Measurements from ENCODE around the gene NFATC2IP. TPM values are rescaled to one million over a fixed set of nuclear protein-coding genes. Genes with fewer than 3 reads are reported as not detected.

Gene NFATC2IP
- total and polyA plus RNA-seq, 2 experiments from 2014 or later = 11.4 to 16.8 TPM

DNA sequence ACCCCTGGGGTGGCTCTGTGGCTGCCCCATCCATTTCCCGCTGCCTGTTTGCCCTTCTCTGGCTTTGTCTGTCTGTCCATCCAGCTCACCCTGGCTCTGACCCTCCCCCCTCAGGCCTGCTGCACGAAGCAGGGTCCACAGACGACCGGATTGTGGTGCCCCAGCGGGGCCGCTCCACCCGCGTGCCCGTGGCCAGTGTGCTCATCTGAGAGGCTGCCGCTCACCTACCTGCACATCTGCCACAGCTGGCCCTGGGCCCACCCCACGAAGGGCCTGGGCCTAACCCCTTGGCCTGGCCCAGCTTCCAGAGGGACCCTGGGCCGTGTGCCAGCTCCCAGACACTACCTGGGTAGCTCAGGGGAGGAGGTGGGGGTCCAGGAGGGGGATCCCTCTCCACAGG is 33.4 kb downstream of the NFATC2IP start:
- WGBS, 2 experiments (ENCODE audit: low coverage in 1 of 2, low lambda C conversion rate in 2 of 2, missing lambda C conversion rate in 2 of 2) = 86 to 87% methylated on average over 10 to 12 of the region's 12 CpGs
- no peaks in the 10 kb centered on the region for H3K9me3 ChIP-seq (ENCODE audit: low read depth)
- no peak for TF ChIP-seq EZH2phosphoT487 (IDR thresholded peaks at IDR 0.05; ENCODE audit: insufficient read depth, low read depth)
- TF ChIP-seq EZH2 (IDR thresholded peaks at IDR 0.05; ENCODE audit: insufficient read depth, poor library complexity, severe bottlenecking) = no peak
- H3K27ac ChIP-seq = no peak overlapping the region
- no peak overlapping the region for H2AFZ ChIP-seq
- H4K20me1 ChIP-seq (ENCODE audit: insufficient read depth) = no peaks in the 10 kb centered on the region
- no peaks in the 10 kb centered on the region for H3K9me2 ChIP-seq (ENCODE audit: insufficient read depth)
- no peaks in the 10 kb centered on the region for H3F3A ChIP-seq (ENCODE audit: insufficient read depth)
- no peak overlapping the region for H3K4me3 ChIP-seq
- in situ Hi-C loops (cut with MboI) = no loop called here
- H3K4me1 ChIP-seq (ENCODE audit: insufficient read depth) = no peaks in the 10 kb centered on the region
- H3K4me2 ChIP-seq (ENCODE audit: unreplicated experiment) = no peak overlapping the region
- no peaks in the 10 kb centered on the region for H3K27me3 ChIP-seq (replicated peaks; ENCODE audit: insufficient read depth)
- no peak overlapping the region for H3K9ac ChIP-seq
- peaks cover 18% of the 10 kb centered on the region for H3K36me3 ChIP-seq (ENCODE audit: low read depth)
- DNase-seq = no peak
- H3K79me2 ChIP-seq (ENCODE audit: insufficient read depth) = no peaks in the 10 kb centered on the region

DNA sequence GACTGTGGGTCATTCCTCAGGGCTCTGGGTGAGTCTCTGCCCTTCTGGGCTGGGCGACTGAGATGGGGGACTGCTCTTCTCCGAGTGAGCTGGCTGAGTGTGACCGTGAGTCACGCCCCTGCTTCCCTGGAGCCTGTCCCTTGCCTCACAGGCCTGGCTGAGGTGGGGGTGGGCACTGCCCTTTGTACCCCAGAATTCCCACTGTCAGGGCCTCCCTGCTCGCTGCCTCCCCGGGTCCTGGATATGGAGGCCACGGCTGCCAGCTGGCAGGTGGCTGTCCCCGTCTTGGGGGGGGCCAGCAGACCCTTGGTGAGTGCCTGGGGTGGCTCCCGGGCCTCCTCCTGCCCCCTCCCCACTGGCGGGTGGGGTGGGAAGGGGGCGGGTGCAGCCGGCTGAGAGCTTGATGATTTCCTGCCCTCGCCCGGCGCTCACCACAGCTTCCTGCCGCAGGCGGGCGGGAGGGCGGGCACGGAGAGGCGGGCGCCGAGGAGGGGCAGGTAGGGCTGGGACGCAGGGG is 33.9 kb downstream of the NFATC2IP start, which contains the start of gene LAT:
Gene LAT, plus strand, starts transcription at position 434 of the 517 bp plus-strand sequence. CDS start 366 bp downstream, outside the sequence.
- TF ChIP-seq EZH2 (IDR thresholded peaks at IDR 0.05; ENCODE audit: insufficient read depth, poor library complexity, severe bottlenecking) (no peak), EZH2phosphoT487 (IDR thresholded peaks at IDR 0.05; ENCODE audit: insufficient read depth, low read depth) (no peak)
- Histone ChIP-seq H3K9me3 (ENCODE audit: low read depth) (no peaks in the 10 kb centered on the region), H3K27ac (no peak within 1 kb of the TSS), H3K4me3 (no peak within 1 kb of the TSS), H3K9me2 (ENCODE audit: insufficient read depth) (no peaks in the 10 kb centered on the region), H3K4me2 (ENCODE audit: unreplicated experiment) (no peak within 1 kb of the TSS), H2AFZ (no peak within 1 kb of the TSS), H3K36me3 (ENCODE audit: low read depth) (peaks cover 18% of the 10 kb centered on the region), H4K20me1 (ENCODE audit: insufficient read depth) (no peaks in the 10 kb centered on the region), H3K9ac (no peak within 1 kb of the TSS), H3F3A (ENCODE audit: insufficient read depth) (no peaks in the 10 kb centered on the region), H3K27me3 (replicated peaks; ENCODE audit: insufficient read depth) (no peaks in the 10 kb centered on the region), H3K79me2 (ENCODE audit: insufficient read depth) (no peaks in the 10 kb centered on the region), H3K4me1 (ENCODE audit: insufficient read depth) (no peaks in the 10 kb centered on the region)
- peak; percentile 33 for DNase-seq
- 80 to 87% methylated on average over 8 to 24 of the region's 24 CpGs for WGBS, 2 experiments (ENCODE audit: low coverage in 1 of 2, low lambda C conversion rate in 2 of 2, missing lambda C conversion rate in 2 of 2)
- in situ Hi-C loops (cut with MboI) = no loop called here

DNA sequence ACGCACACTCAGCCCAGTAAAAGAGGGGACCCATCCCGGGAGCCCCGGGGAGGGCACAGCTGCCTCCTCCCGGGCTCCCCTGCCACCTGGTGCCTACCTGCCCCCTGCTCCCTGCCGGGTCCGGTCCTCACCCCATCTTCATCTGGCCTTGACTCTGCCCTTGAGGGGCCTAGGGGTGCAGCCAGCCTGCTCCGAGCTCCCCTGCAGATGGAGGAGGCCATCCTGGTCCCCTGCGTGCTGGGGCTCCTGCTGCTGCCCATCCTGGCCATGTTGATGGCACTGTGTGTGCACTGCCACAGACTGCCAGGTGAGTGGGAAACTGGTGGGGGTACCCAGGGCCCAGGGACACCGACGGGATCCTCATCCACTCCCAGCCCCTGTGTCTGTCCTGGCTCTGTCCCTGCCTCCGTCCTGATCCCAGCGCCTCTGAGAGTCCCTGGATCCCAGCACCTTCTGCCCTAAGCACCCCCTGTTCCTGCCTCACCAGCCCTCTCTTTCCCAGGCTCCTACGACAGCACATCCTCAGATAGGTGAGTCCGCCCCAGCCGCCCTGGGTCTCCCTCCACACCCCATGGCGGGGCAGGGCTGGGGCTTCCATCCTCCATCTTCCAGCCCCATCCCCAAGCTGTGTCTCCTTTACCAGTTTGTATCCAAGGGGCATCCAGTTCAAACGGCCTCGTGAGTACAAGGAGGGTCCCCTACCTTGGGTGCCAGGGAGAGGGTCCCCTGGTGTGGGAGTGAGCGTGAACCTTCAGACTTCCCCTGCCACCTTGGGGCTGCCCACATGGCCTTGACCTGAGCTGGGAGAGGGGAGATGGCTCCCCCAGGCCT is 34.7 kb downstream of the NFATC2IP start:
- no peak for TF ChIP-seq EZH2 (IDR thresholded peaks at IDR 0.05; ENCODE audit: insufficient read depth, poor library complexity, severe bottlenecking)
- TF ChIP-seq EZH2phosphoT487 (IDR thresholded peaks at IDR 0.05; ENCODE audit: insufficient read depth, low read depth) = no peak
- H2AFZ ChIP-seq = no peak overlapping the region
- no peak overlapping the region for H3K27ac ChIP-seq
- no peaks in the 10 kb centered on the region for H3K4me1 ChIP-seq (ENCODE audit: insufficient read depth)
- in situ Hi-C loops (cut with MboI) = no loop called here
- no peak overlapping the region for H3K4me2 ChIP-seq (ENCODE audit: unreplicated experiment)
- H3K9me3 ChIP-seq (ENCODE audit: low read depth) = no peaks in the 10 kb centered on the region
- no peaks in the 10 kb centered on the region for H4K20me1 ChIP-seq (ENCODE audit: insufficient read depth)
- H3F3A ChIP-seq (ENCODE audit: insufficient read depth) = no peaks in the 10 kb centered on the region
- no peaks in the 10 kb centered on the region for H3K9me2 ChIP-seq (ENCODE audit: insufficient read depth)
- DNase-seq = no peak
- no peak overlapping the region for H3K9ac ChIP-seq
- WGBS, 2 experiments (ENCODE audit: low coverage in 1 of 2, low lambda C conversion rate in 2 of 2, missing lambda C conversion rate in 2 of 2) = 93 to 98% methylated on average over 17 to 19 of the region's 19 CpGs
- H3K27me3 ChIP-seq (replicated peaks; ENCODE audit: insufficient read depth) = no peaks in the 10 kb centered on the region
- no peaks in the 10 kb centered on the region for H3K79me2 ChIP-seq (ENCODE audit: insufficient read depth)
- no peak overlapping the region for H3K4me3 ChIP-seq
- peaks cover 18% of the 10 kb centered on the region for H3K36me3 ChIP-seq (ENCODE audit: low read depth)

GRCh38 chr16:28986046-28986445 is 35.3 kb downstream of the NFATC2IP start:
- no peak overlapping the region for H3K27ac ChIP-seq
- no peak for DNase-seq
- no peaks in the 10 kb centered on the region for H3K9me2 ChIP-seq (ENCODE audit: insufficient read depth)
- TF ChIP-seq EZH2 (IDR thresholded peaks at IDR 0.05; ENCODE audit: insufficient read depth, poor library complexity, severe bottlenecking) = no peak
- TF ChIP-seq EZH2phosphoT487 (IDR thresholded peaks at IDR 0.05; ENCODE audit: insufficient read depth, low read depth) = no peak
- H4K20me1 ChIP-seq (ENCODE audit: insufficient read depth) = no peaks in the 10 kb centered on the region
- H3K79me2 ChIP-seq (ENCODE audit: insufficient read depth) = no peaks in the 10 kb centered on the region
- no peaks in the 10 kb centered on the region for H3F3A ChIP-seq (ENCODE audit: insufficient read depth)
- no peaks in the 10 kb centered on the region for H3K4me1 ChIP-seq (ENCODE audit: insufficient read depth)
- H3K4me3 ChIP-seq = no peak overlapping the region
- H3K27me3 ChIP-seq (replicated peaks; ENCODE audit: insufficient read depth) = no peaks in the 10 kb centered on the region
- no peak overlapping the region for H2AFZ ChIP-seq
- H3K9ac ChIP-seq = no peak overlapping the region
- H3K36me3 ChIP-seq (ENCODE audit: low read depth) = peaks cover 18% of the 10 kb centered on the region
- in situ Hi-C loops (cut with MboI) = no loop called here
- H3K4me2 ChIP-seq (ENCODE audit: unreplicated experiment) = no peak overlapping the region
- no peaks in the 10 kb centered on the region for H3K9me3 ChIP-seq (ENCODE audit: low read depth)
- WGBS, 2 experiments (ENCODE audit: low coverage in 1 of 2, low lambda C conversion rate in 2 of 2, missing lambda C conversion rate in 2 of 2) = 96 to 100% methylated on average over 3 to 9 of the region's 9 CpGs

All from GM23248 (cell line).